Measurements from ENCODE around the gene ARHGEF17. TPM values are rescaled to one million over a fixed set of nuclear protein-coding genes. Genes with fewer than 3 reads are reported as not detected.
A peak's percentile ranks its signal among the peaks of the same experiment; 100 is the strongest.

ARHGEF17 gene
- total RNA-seq, 2 experiments from 2014 or later, result 0.07 to 0.41 TPM

- peaks cover 4% of the 10 kb centered on the region for H3K36me3 Mint-ChIP-seq (ENCODE audit: low read depth)
- intact Hi-C loops (cut with micrococcal nuclease), result no loop called here
- ChIA-PET CTCF (interaction anchor here (2.8 kb wide), 1 partner anchor 13 kb away, joined by 8 read pairs; no protein-coding TSS in a partner anchor), POLR2A (interaction anchor here (0.6 kb wide), 1 partner anchor 262 kb away, joined by 3 read pairs; no protein-coding TSS in a partner anchor)
- no peaks in the 10 kb centered on the region for H3K27me3 Mint-ChIP-seq
- H3K27ac Mint-ChIP-seq, result no peak overlapping the region
- DNase-seq (no peak), ATAC-seq (no peak)
- no peak for TF ChIP-seq CTCF (IDR thresholded peaks at IDR 0.05)
- H3K4me3 Mint-ChIP-seq, result no peak overlapping the region
- H3K4me1 Mint-ChIP-seq (ENCODE audit: low read depth), result peaks cover 3% of the 10 kb centered on the region
- no peaks in the 10 kb centered on the region for H3K9me3 Mint-ChIP-seq
These were observed 104.2 kb downstream of the ARHGEF17 start for GRCh38 chr11:73412308-73412707.

DNA sequence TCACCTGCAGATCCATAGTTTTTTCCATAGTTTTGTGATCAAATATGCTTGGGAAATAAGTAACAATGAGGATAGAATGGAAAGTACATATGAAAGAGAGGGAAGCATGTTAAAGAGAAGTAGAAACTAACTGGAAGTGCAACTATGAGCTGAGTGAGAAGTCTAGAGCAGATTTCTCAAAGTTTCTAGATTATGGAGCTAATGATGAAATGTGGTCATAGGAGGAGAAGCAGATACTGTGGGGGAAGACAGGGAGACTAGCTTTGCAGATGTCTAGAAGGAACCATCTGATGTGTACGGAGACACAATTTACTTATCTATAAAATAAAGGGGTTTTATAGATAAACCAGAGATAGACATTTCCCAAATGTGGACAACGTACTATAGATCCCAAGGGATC lies 105.2 kb downstream of the ARHGEF17 start:
- DNase-seq (no peak), ATAC-seq (no peak)
- no peak overlapping the region for H3K27ac Mint-ChIP-seq
- H3K9me3 Mint-ChIP-seq, result no peaks in the 10 kb centered on the region
- intact Hi-C loops (cut with micrococcal nuclease), result no loop called here
- CTCF ChIA-PET, result interaction anchor here (2.4 to 3.2 kb wide), 4 partner anchors 12 to 248 kb away, joined by 5 to 15 read pairs (median 14); no protein-coding TSS in a partner anchor
- no peaks in the 10 kb centered on the region for H3K27me3 Mint-ChIP-seq
- POLR2A ChIA-PET, result no interaction called here
- peaks cover 4% of the 10 kb centered on the region for H3K36me3 Mint-ChIP-seq (ENCODE audit: low read depth)
- TF ChIP-seq CTCF (IDR thresholded peaks at IDR 0.05), result no peak
- H3K4me1 Mint-ChIP-seq (ENCODE audit: low read depth), result peaks cover 3% of the 10 kb centered on the region
- no peak overlapping the region for H3K4me3 Mint-ChIP-seq

GRCh38 chr11:73414977-73415651 lies 107.0 kb downstream of the ARHGEF17 start:
- H3K36me3 Mint-ChIP-seq (ENCODE audit: low read depth), result no peaks in the 10 kb centered on the region
- no peaks in the 10 kb centered on the region for H3K9me3 Mint-ChIP-seq
- H3K27ac Mint-ChIP-seq, result no peak overlapping the region
- DNase-seq (no peak), ATAC-seq (peak; percentile 10)
- ChIA-PET POLR2A (no interaction called here), CTCF (interaction anchor here (0.9 to 3.2 kb wide), 12 partner anchors 8 to 246 kb away, joined by 3 to 15 read pairs (median 5); no protein-coding TSS in a partner anchor)
- intact Hi-C loops (cut with micrococcal nuclease), result no loop called here
- no peak for TF ChIP-seq CTCF (IDR thresholded peaks at IDR 0.05)
- H3K4me1 Mint-ChIP-seq (ENCODE audit: low read depth), result peaks cover 3% of the 10 kb centered on the region
- H3K4me3 Mint-ChIP-seq, result no peak overlapping the region
- H3K27me3 Mint-ChIP-seq, result no peaks in the 10 kb centered on the region

DNA sequence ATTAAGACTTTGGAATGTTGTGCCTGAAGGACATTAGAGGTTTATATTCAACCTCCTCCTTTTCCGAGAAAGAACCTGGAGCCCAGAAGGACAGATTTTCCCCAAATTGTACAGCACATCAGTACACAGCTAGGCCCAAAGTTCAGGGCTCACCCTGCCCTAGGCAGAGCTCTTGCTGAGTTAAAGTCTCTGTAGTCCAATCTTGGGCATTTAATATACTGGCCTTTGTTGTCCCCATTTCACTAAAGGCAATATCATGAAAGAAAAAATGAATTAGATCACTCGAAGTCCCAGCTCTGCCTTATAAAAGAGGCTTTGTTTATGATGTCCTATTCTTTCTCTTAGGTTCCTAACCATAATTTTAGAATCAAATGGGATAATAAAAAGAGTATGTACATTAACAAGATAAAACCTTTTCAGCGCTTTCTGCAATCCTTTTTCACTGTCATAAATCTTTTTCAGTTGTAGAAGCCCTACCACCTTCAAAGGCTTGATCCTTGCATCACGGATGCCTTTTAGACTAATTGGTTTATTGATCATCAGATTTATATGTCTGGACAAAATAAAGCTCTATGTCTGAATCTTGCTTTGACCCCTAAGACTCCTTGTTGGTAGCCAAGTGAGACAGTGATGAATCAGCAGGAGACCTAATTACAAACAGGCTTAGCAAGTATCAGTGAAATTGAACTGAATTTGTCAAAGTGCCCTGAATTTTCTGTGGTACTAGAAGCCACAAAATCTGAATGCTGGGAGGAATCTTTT lies 108.0 kb downstream of the ARHGEF17 start:
- Mint-ChIP-seq H3K27ac (no peak overlapping the region), H3K4me1 (ENCODE audit: low read depth) (peaks cover 3% of the 10 kb centered on the region), H3K36me3 (ENCODE audit: low read depth) (no peaks in the 10 kb centered on the region), H3K9me3 (no peaks in the 10 kb centered on the region), H3K4me3 (no peak overlapping the region), H3K27me3 (no peaks in the 10 kb centered on the region)
- ChIA-PET CTCF (interaction anchor here (0.9 to 3.2 kb wide), 10 partner anchors 9 to 245 kb away, joined by 3 to 14 read pairs (median 5); no protein-coding TSS in a partner anchor), POLR2A (no interaction called here)
- intact Hi-C loops (cut with micrococcal nuclease), result no loop called here
- no peak for DNase-seq
- no peak for TF ChIP-seq CTCF (IDR thresholded peaks at IDR 0.05)
- ATAC-seq, result no peak

DNA sequence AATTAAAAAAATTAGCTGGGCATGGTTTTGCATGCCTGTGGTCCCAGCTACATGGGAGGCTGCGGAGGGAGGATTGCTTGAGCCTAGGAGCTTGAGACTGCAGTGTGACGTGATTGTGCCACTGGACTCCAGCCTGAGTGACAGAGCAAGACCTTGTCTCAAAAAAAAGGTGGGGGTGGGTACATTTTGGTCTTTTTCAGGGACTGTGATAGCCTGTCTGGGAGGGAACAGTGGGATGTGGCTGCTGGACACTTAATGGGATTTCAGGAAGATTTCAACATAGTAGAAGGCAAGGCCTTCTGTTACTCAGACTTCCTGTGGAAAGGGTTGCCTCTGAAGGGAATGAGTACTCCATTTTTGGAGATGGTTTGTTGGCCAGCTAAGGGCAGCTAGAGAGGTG lies 108.7 kb downstream of the ARHGEF17 start:
- H3K27me3 Mint-ChIP-seq, result no peaks in the 10 kb centered on the region
- H3K27ac Mint-ChIP-seq, result no peak overlapping the region
- H3K36me3 Mint-ChIP-seq (ENCODE audit: low read depth), result no peaks in the 10 kb centered on the region
- CTCF ChIA-PET, result interaction anchor here (1.0 to 1.8 kb wide), 2 partner anchors 10 to 81 kb away, joined by 3 to 7 read pairs; no protein-coding TSS in a partner anchor
- no peak overlapping the region for H3K4me3 Mint-ChIP-seq
- intact Hi-C loops (cut with micrococcal nuclease), result no loop called here
- H3K4me1 Mint-ChIP-seq (ENCODE audit: low read depth), result peaks cover 3% of the 10 kb centered on the region
- ATAC-seq (no peak), DNase-seq (no peak)
- POLR2A ChIA-PET, result no interaction called here
- H3K9me3 Mint-ChIP-seq, result no peaks in the 10 kb centered on the region
- no peak for TF ChIP-seq CTCF (IDR thresholded peaks at IDR 0.05)
